HG03103 (cell line): ENCODE measurements around the gene TRIM5.
A peak's percentile ranks its signal among the peaks of the same experiment; 100 is the strongest.

Experiments
- ATAC-seq: cut with Tn5 transposase; IDR thresholded peaks from one replicate; pipeline ENCODE4 v1.9.1; 2021; ENCODE audit warnings: low read depth; ENCODE audit not compliant: unreplicated experiment

TRIM5 gene

GRCh38 chr11:5626196-5626595 is 58.7 kb downstream of the TRIM5 start:
- no peak for ATAC-seq

- no peak for ATAC-seq
Measured at GRCh38 chr11:5625281-5625680, 59.6 kb downstream of the TRIM5 start.

GRCh38 chr11:5624489-5625279 is 60.2 kb downstream of the TRIM5 start, which contains the start of gene TRIM34:
Gene TRIM34, plus strand, starts transcription at chr11:5625001. Its CDS starts 7,331 bp downstream, at chr11:5632332.
- peak; percentile 97 for ATAC-seq

- ATAC-seq = no peak
Measured at GRCh38 chr11:5622802-5623201, 62.1 kb downstream of the TRIM5 start.

- ATAC-seq = no peak
Measured at GRCh38 chr11:5621580-5621979, 63.3 kb downstream of the TRIM5 start.

- ATAC-seq = no peak
Measured at GRCh38 chr11:5620651-5621521, 64.0 kb downstream of the TRIM5 start.

GRCh38 chr11:5618807-5619206 is 66.1 kb downstream of the TRIM5 start:
- ATAC-seq = no peak
